Smooth muscle cell (in vitro differentiated cells): ENCODE data around the gene SLC26A9. TPM values are rescaled to one million over a fixed set of nuclear protein-coding genes. Genes with fewer than 3 reads are reported as not detected.
A peak's percentile ranks its signal among the peaks of the same experiment; 100 is the strongest.

Source experiments
- DNase-seq: peaks from one replicate; lab custom pipeline; 2025; ENCODE audit not compliant: unreplicated experiment; lab: John Stamatoyannopoulos, UW
- H2AFZ ChIP-seq: fragments of 200-600 bp; sonication (generic); 2 replicates; pipeline ENCODE4 v1.6.0; 2016; ENCODE audit warnings: antibody characterized with exemption, low read depth, mild to moderate bottlenecking
- H3F3A ChIP-seq: fragments of 200-600 bp; sonication (generic); 2 replicates; pipeline ENCODE4 v1.6.0; 2017; ENCODE audit warnings: antibody characterized with exemption, low read depth
- H3K27ac ChIP-seq: fragments of 200-600 bp; sonication (generic); 2 replicates; pipeline ENCODE4 v1.5.1; 2016; ENCODE audit warnings: low read depth, mild to moderate bottlenecking
- H3K27me3 ChIP-seq: fragments of 200-600 bp; sonication (generic); 2 replicates; pipeline ENCODE4 v1.6.1; 2016; ENCODE audit warnings: low read depth, mild to moderate bottlenecking
- H3K36me3 ChIP-seq: fragments of 200-600 bp; sonication (generic); 2 replicates; pipeline ENCODE4 v1.5.1; 2016; ENCODE audit warnings: low read depth
- H3K4me1 ChIP-seq: fragments of 200-600 bp; sonication (generic); 2 replicates; pipeline ENCODE4 v1.5.1; 2016; ENCODE audit warnings: low read depth
- H3K4me2 ChIP-seq: fragments of 200-600 bp; sonication (generic); 2 replicates; pipeline ENCODE4 v1.6.0; 2016; ENCODE audit warnings: mild to moderate bottlenecking
- H3K4me3 ChIP-seq: fragments of 200-600 bp; sonication (generic); 2 replicates; pipeline ENCODE4 v1.5.1; 2016; ENCODE audit warnings: mild to moderate bottlenecking
- H3K79me2 ChIP-seq: fragments of 200-600 bp; sonication (generic); 2 replicates; pipeline ENCODE4 v1.6.0; 2016; ENCODE audit warnings: low read depth, mild to moderate bottlenecking
- H3K9ac ChIP-seq: fragments of 200-600 bp; sonication (generic); 2 replicates; pipeline ENCODE4 v1.6.0; 2016; ENCODE audit warnings: low read depth
- H3K9me3 ChIP-seq: fragments of 200-600 bp; sonication (generic); replicated peaks from 2 replicates; pipeline ENCODE4 v1.5.1; 2016; ENCODE audit warnings: low read depth
- H4K20me1 ChIP-seq: fragments of 200-600 bp; sonication (generic); 2 replicates; pipeline ENCODE4 v1.6.0; 2016; ENCODE audit warnings: low read depth
- WGBS: methylation state at CpG from one replicate; pipeline ENCODE4 v1.1.7; 2016; ENCODE audit warnings: low lambda C conversion rate; 5-methylcytosine and 5-hydroxymethylcytosine counted together
- polyA plus RNA-seq: library from polyadenylated mRNA; unstranded; fragments of >200 nt; fragmentation: Nextera tagmentation; extraction: Ambion mirVana; gene quantifications from 2 replicates; pipeline ENCODE4 v1.2.1, GENCODE V29; 2016
- total RNA-seq: library from RNA; depleted of rRNA; stranded (reverse); fragments of >200 nt; gene quantifications from 2 replicates; pipeline ENCODE4 v1.2.3, GENCODE V29; 2014
- TF ChIP-seq, protein P1 (sequence below): fragments of 200-600 bp; sonication (generic); IDR thresholded peaks from 2 replicates; pipeline ENCODE4 v1.5.1; 2017; ENCODE audit warnings: borderline replicate concordance, mild to moderate bottlenecking, antibody characterized with exemption; ENCODE audit not compliant: insufficient read depth, poor library complexity, severe bottlenecking

Gene SLC26A9
- total and polyA plus RNA-seq, 2 experiments from 2014 or later = not detected

DNA sequence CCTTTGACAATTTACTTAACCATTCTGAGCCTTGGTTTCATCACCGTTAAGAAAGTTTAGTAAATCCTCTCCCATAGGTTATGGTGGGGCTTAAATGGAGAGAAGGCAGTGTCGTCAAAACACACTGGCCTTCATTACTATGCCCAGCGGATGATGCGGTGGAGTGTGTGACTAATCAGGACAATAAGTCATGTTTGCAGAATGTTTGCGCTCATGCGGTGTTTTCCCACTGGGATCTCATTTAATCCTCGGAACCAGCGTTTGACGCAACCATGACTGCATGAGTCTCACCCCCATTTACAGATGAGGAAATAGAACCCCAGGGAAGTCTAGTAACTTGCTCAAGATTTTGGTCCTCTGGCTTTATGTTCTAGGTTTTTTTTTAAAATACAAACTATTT, 17.5 kb downstream of the SLC26A9 start:
- H3K27me3 ChIP-seq = no peaks in the 10 kb centered on the region
- TF ChIP-seq, protein P1, sequence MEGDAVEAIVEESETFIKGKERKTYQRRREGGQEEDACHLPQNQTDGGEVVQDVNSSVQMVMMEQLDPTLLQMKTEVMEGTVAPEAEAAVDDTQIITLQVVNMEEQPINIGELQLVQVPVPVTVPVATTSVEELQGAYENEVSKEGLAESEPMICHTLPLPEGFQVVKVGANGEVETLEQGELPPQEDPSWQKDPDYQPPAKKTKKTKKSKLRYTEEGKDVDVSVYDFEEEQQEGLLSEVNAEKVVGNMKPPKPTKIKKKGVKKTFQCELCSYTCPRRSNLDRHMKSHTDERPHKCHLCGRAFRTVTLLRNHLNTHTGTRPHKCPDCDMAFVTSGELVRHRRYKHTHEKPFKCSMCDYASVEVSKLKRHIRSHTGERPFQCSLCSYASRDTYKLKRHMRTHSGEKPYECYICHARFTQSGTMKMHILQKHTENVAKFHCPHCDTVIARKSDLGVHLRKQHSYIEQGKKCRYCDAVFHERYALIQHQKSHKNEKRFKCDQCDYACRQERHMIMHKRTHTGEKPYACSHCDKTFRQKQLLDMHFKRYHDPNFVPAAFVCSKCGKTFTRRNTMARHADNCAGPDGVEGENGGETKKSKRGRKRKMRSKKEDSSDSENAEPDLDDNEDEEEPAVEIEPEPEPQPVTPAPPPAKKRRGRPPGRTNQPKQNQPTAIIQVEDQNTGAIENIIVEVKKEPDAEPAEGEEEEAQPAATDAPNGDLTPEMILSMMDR = no peak
- 22% methylated on average over 9 of the region's 9 CpGs for WGBS
- H3K9ac ChIP-seq = peak overlapping the region; percentile 72
- H4K20me1 ChIP-seq = no peaks in the 10 kb centered on the region
- H3K9me3 ChIP-seq = no peaks in the 10 kb centered on the region
- peak overlapping the region; percentile 21 for H3K4me2 ChIP-seq
- no peaks in the 10 kb centered on the region for H3K79me2 ChIP-seq
- no peak overlapping the region for H3K4me3 ChIP-seq
- no peak for DNase-seq
- no peaks in the 10 kb centered on the region for H3K36me3 ChIP-seq
- H3K4me1 ChIP-seq = no peaks in the 10 kb centered on the region
- peak overlapping the region; percentile 95 for H3K27ac ChIP-seq
- no peak overlapping the region for H2AFZ ChIP-seq
- H3F3A ChIP-seq = no peaks in the 10 kb centered on the region

DNA sequence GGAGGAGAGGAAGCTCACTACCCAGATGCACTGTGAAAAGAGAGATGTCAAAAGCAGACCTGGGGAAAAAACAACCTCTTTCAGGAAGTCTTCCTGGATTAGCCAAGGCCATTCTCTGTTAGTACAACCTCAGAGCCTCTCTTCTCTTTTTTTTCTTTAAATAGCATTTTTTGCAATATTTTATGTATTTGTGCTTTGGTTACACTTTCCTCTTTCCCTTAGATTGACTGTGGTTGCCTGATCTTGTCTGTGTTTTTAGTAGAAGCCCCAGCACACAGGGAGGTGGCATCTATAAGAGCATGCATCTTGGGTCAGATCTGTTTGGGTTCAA, 18.8 kb downstream of the SLC26A9 start:
- no peak overlapping the region for H3K4me3 ChIP-seq
- peak overlapping the region; percentile 95 for H3K27ac ChIP-seq
- no peaks in the 10 kb centered on the region for H3K27me3 ChIP-seq
- DNase-seq = no peak
- no peak overlapping the region for H3K9ac ChIP-seq
- H3K36me3 ChIP-seq = no peaks in the 10 kb centered on the region
- no peaks in the 10 kb centered on the region for H4K20me1 ChIP-seq
- H3K79me2 ChIP-seq = no peaks in the 10 kb centered on the region
- no peak overlapping the region for H2AFZ ChIP-seq
- no peaks in the 10 kb centered on the region for H3K4me1 ChIP-seq
- H3K4me2 ChIP-seq = no peak overlapping the region
- TF ChIP-seq, protein P1 = no peak
- no peaks in the 10 kb centered on the region for H3K9me3 ChIP-seq
- H3F3A ChIP-seq = no peaks in the 10 kb centered on the region

DNA sequence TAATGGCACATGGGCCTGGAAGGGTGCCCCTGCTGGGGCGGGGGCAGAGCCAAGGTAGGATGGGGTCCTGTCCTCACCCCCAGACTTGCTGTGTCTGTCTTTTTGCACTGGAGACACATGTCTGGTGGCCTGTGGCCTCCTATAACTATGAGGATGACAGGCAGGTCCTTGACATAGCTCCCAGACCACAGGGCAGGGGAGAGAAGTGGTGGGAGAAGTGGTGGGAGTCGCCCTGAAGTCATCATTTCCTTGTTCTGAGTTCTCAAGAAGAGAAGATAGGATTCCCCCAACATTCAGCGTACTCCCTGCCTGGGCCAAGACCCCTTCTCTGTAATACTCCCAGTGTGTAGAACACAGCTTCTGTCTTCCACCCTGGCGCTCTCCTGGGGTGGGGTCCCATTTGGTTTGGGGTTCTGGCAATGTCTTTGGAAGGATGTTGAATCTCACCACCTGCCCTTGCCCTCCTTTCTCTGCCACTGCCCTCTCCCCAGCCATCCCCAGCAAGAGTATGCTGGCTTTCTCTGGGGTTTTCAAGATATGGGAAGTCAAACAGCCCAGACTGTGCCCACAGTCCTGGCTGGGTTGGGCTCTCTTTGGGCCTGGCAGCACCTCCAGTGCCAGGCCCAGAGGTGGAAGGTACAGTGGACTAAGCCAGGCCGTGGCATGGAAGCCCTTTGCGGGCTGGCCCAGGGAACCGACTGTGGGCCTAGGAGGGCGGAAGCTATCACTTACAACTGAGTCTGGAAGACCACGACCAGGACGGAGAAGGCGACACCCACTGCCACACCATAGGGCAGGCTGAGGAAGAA, 19.4 kb downstream of the SLC26A9 start:
- 97% methylated on average over 11 of the region's 11 CpGs for WGBS
- Histone ChIP-seq H3K4me3 (no peak overlapping the region), H3K27ac (no peak overlapping the region), H3K27me3 (no peaks in the 10 kb centered on the region), H3K9ac (no peak overlapping the region), H3K4me1 (no peaks in the 10 kb centered on the region), H2AFZ (no peak overlapping the region), H3K4me2 (no peak overlapping the region), H3K9me3 (no peaks in the 10 kb centered on the region), H3F3A (no peaks in the 10 kb centered on the region), H3K79me2 (no peaks in the 10 kb centered on the region), H4K20me1 (no peaks in the 10 kb centered on the region), H3K36me3 (no peaks in the 10 kb centered on the region)
- no peak for DNase-seq
- TF ChIP-seq, protein P1 = no peak

DNA sequence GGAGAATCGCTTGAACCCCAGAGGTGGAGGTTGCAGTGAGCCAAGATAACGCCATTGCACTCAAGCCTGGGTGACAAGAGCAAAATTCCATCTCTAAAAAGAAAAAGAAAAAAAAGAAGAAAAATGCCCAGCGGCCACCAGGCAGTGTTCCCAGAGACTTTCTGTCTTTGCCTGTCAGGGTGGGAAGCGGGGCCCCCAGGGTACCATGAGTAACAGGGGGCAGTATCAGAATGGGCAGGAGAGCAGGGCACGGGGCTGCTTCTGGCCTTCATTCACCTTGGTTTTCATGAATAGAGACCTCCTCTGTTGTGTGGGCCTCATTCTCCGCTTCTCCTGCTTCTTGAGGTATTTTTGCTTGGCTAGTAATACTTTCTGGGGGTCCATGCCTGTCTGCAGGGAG, 20.4 kb downstream of the SLC26A9 start:
- Histone ChIP-seq H3K9ac (no peak overlapping the region), H3K27ac (no peak overlapping the region), H3K4me3 (no peak overlapping the region), H3K36me3 (no peaks in the 10 kb centered on the region), H3K79me2 (no peaks in the 10 kb centered on the region), H3K9me3 (no peaks in the 10 kb centered on the region), H3K4me1 (no peaks in the 10 kb centered on the region), H2AFZ (no peak overlapping the region), H3K4me2 (no peak overlapping the region), H3K27me3 (no peaks in the 10 kb centered on the region), H4K20me1 (no peaks in the 10 kb centered on the region), H3F3A (no peaks in the 10 kb centered on the region)
- 80% methylated on average over 6 of the region's 6 CpGs for WGBS
- TF ChIP-seq, protein P1 = no peak
- no peak for DNase-seq
